Measurements from ENCODE around the gene TTYH2.
A peak's percentile ranks its signal among the peaks of the same experiment; 100 is the strongest.

The TTYH2 gene

DNA sequence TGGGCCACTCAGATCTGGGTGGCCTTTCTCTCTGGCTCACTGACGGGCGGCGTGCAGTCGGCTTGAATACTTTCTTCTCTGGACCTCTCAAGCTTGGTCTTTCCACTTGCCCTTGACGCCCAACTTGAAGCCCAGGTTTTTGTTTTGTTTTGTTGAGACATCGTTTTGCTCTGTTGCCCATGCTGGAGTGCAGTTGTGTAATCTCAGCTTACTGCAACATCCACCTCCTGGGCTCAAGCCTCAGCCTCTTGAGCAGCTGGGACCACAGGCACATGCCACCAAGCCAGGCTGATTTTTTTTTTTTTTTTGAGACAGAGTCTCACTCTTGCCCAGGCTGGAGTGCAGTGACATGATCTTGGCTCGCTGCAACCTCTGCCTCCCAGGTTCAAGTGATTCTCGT is 89.9 kb downstream of the TTYH2 start:
- TF ChIP-seq, protein P1, sequence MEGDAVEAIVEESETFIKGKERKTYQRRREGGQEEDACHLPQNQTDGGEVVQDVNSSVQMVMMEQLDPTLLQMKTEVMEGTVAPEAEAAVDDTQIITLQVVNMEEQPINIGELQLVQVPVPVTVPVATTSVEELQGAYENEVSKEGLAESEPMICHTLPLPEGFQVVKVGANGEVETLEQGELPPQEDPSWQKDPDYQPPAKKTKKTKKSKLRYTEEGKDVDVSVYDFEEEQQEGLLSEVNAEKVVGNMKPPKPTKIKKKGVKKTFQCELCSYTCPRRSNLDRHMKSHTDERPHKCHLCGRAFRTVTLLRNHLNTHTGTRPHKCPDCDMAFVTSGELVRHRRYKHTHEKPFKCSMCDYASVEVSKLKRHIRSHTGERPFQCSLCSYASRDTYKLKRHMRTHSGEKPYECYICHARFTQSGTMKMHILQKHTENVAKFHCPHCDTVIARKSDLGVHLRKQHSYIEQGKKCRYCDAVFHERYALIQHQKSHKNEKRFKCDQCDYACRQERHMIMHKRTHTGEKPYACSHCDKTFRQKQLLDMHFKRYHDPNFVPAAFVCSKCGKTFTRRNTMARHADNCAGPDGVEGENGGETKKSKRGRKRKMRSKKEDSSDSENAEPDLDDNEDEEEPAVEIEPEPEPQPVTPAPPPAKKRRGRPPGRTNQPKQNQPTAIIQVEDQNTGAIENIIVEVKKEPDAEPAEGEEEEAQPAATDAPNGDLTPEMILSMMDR (IDR thresholded peaks at IDR 0.05; ENCODE audit: low read depth, low read length): no peak
- H3K4me3 ChIP-seq (replicated peaks in 1 of 2; ENCODE audit: low read depth in 2 of 2, low read length in 2 of 2): no peak overlapping the region
- DNase-seq (ENCODE audit: low read depth in 2 of 2): no peak

DNA sequence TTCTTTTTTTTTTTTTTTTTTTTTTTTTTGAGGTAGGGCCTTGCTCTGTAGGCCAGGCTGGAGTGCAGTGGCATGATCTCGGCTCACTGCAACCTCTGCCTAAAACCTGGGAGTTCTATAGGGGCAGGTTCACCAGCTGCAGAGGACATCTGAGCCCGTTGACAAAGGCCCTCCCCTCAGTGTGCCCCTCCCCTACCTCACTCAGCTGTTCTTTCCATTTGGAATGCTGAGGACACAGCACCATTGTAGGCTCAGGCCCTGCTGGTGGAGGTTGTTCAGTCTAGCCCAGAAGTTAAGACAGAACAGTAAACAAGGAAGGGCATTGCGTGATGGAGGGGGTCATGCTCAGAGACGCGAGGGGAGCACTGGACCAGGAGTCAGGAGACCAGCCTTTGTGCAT is 90.8 kb downstream of the TTYH2 start:
- TF ChIP-seq, protein P1 (IDR thresholded peaks at IDR 0.05; ENCODE audit: low read depth, low read length): no peak
- no peak overlapping the region for H3K4me3 ChIP-seq (replicated peaks in 1 of 2; ENCODE audit: low read depth in 2 of 2, low read length in 2 of 2)
- DNase-seq (ENCODE audit: low read depth in 2 of 2): no peak

DNA sequence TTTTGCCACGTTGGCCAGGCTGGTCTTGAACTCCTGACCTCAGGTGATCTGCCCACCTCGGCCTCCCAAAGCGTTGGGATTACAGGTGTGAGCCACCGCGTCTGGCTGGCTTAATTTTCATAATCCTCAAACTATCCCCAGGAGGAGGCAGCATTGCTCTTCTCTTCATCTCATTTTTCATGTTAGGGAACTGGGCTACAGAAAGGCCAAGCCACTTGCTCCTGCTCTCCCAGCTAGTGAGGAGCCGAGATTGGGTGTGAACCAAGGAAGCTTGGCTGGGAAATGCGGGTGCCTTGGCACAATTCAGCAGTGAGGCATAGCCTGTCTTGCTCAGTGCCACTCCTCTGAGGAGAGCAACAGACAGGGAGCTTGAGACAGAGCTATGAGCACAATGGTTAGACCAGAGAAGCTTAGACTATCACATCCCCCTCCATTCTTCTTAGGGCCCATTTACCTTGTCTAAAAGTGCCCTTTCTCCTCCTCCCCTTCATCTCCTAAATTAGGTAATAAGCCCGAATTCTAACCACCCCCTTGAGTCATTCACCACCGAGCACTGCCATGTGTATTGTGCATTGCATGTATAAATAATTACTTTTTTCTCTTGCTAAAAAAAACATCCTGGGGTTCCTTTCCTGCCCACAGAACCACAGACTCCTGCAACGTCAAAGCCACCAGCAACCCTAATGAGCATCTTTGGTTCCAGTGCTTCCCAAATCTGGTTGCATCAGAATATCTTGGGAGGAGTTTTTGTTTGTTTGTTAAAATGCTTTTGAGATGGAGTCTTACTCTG is 92.7 kb downstream of the TTYH2 start:
- TF ChIP-seq, protein P1 (IDR thresholded peaks at IDR 0.05; ENCODE audit: low read depth, low read length): no peak
- no peak for DNase-seq (ENCODE audit: low read depth in 2 of 2)
- H3K4me3 ChIP-seq (replicated peaks in 1 of 2; ENCODE audit: low read depth in 2 of 2, low read length in 2 of 2): no peak overlapping the region

DNA sequence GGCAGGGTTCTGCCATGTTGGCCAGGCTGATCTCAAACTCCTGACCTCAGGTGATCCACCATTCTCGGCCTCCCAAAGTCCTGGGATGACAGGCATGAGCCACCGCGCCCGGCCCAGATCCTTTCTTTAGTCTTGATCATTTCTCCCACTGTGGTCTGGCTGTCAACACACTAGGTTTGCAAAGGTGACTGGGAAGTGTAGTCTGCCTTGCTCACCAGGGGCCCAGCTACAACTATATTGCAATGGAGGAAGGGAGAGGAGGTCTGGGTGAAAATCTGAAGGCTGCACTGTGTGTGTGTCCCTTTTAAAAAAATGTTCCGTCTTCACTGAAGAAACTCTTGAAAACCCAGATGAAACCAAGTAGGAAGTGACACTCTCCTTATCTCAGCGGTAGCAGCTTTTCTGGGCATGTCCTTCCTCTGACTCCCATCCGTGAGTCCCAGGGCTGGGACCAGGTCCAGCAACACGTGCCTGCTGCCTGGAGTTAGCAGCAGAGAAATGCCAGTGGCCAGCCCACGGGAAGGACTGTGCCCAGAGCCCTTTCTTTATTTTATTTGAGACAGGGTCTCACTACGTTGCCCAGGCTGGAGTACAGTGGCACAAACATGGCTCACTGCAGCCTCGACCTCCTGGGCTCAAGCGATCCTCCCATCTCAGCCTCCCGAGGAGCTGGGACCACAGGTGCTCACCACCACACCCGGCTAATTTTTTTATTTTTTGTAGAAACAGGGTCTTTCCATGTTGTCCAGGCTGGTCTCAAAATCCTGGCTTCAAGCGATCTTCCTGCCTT is 94.8 kb downstream of the TTYH2 start:
- TF ChIP-seq, protein P1 (IDR thresholded peaks at IDR 0.05; ENCODE audit: low read depth, low read length): no peak
- DNase-seq (ENCODE audit: low read depth in 2 of 2): peak in 1 of 2 donors; percentile 61
- H3K4me3 ChIP-seq (replicated peaks in 1 of 2; ENCODE audit: low read depth in 2 of 2, low read length in 2 of 2): no peak overlapping the region

DNA sequence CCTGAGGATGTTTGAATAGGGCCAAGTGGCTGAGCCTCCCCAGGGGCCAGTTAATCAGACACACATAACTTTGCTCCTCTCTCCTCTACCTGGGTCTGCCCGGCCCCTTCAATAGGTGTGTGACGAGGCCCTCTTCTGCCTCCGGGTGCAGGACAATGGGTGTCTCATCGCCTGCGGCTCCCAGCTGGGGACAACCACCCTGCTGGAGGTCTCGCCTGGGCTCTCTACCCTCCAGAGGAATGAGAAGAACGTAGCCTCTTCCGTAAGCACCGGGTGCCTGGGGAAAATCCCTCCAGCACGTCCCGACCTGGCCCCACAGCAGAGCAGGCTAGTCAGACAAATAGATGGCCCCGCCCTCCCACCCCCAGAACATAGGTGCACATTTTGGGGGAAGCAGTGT is 96.5 kb downstream of the TTYH2 start:
- H3K4me3 ChIP-seq (replicated peaks in 1 of 2; ENCODE audit: low read depth in 2 of 2, low read length in 2 of 2): no peak overlapping the region
- DNase-seq (ENCODE audit: low read depth in 2 of 2): no peak
- TF ChIP-seq, protein P1 (IDR thresholded peaks at IDR 0.05; ENCODE audit: low read depth, low read length): no peak

Data from cardiac fibroblast (primary cell).